Large intestine (tissue), 3 donors: ENCODE results near the gene PTPRE. TPM values are rescaled to one million over a fixed set of nuclear protein-coding genes. Genes with fewer than 3 reads are reported as not detected.
A peak's percentile ranks its signal among the peaks of the same experiment; 100 is the strongest.

Source experiments
- DNase-seq, 2 donors: peaks; one replicate each; pipeline versions ENCODE4 v3.0.0 to v3.0.0-alpha.2; 2013
- H3K27ac ChIP-seq: one replicate; pipeline ENCODE4 v1.5.1; 2013; ENCODE audit warnings: low read length
- H3K27me3 ChIP-seq: 2 replicates; pipeline ENCODE4 v1.6.1; 2013; ENCODE audit warnings: low read length; ENCODE audit not compliant: control insufficient read depth, insufficient read depth
- H3K36me3 ChIP-seq: 2 replicates; pipeline ENCODE4 v1.6.1; 2013; ENCODE audit warnings: low read length; ENCODE audit not compliant: control insufficient read depth, insufficient read depth
- H3K4me1 ChIP-seq: one replicate; pipeline ENCODE4 v1.6.1; 2013; ENCODE audit warnings: low read length; ENCODE audit not compliant: control insufficient read depth, insufficient read depth
- H3K4me3 ChIP-seq: one replicate; pipeline ENCODE4 v1.5.1; 2013; ENCODE audit warnings: low read length
- H3K9me3 ChIP-seq: one replicate; pipeline ENCODE4 v1.6.1; 2013; ENCODE audit warnings: mild to moderate bottlenecking, low read depth, low read length, moderate library complexity; ENCODE audit not compliant: control insufficient read depth
- WGBS: methylation state at CpG from one replicate; pipeline ENCODE4 v1.1.5; 2013; ENCODE audit warnings: low lambda C conversion rate; ENCODE audit not compliant: insufficient coverage; 5-methylcytosine and 5-hydroxymethylcytosine counted together
- polyA plus RNA-seq: library from polyadenylated mRNA; unstranded; fragments of 120-200 nt; gene quantifications from one replicate; pipeline ENCODE4 v1.2.1, GENCODE V29; 2013

Gene PTPRE
- polyA plus RNA-seq, 1 donor = 21.6 TPM

GRCh38 chr10:127918572-127918971 is 11.7 kb downstream of the PTPRE start:
- Histone ChIP-seq H3K4me1 (peaks cover 20% of the 10 kb centered on the region), H3K27me3 (no peaks in the 10 kb centered on the region), H3K4me3 (no peak overlapping the region), H3K9me3 (no peaks in the 10 kb centered on the region), H3K27ac (no peak overlapping the region), H3K36me3 (peaks cover 2% of the 10 kb centered on the region)
- 80% methylated on average over 2 of the region's 5 CpGs for WGBS
- no peak for DNase-seq

GRCh38 chr10:127919418-127920271 is 12.7 kb downstream of the PTPRE start:
- no peak overlapping the region for H3K27ac ChIP-seq
- peaks cover 2% of the 10 kb centered on the region for H3K36me3 ChIP-seq
- H3K27me3 ChIP-seq = no peaks in the 10 kb centered on the region
- DNase-seq = no peak
- no peak overlapping the region for H3K4me3 ChIP-seq
- peaks cover 23% of the 10 kb centered on the region for H3K4me1 ChIP-seq
- no CpG with 5 or more reads among the region's 12 CpGs for WGBS
- H3K9me3 ChIP-seq = no peaks in the 10 kb centered on the region

GRCh38 chr10:127920306-127921074 is 13.6 kb downstream of the PTPRE start:
- no peaks in the 10 kb centered on the region for H3K9me3 ChIP-seq
- no CpG with 5 or more reads among the region's 11 CpGs for WGBS
- no peak overlapping the region for H3K4me3 ChIP-seq
- DNase-seq = no peak
- H3K27me3 ChIP-seq = no peaks in the 10 kb centered on the region
- peaks cover 2% of the 10 kb centered on the region for H3K36me3 ChIP-seq
- H3K4me1 ChIP-seq = peaks cover 23% of the 10 kb centered on the region
- no peak overlapping the region for H3K27ac ChIP-seq

GRCh38 chr10:127921075-127921752 is 14.3 kb downstream of the PTPRE start:
- WGBS = no CpG with 5 or more reads among the region's 11 CpGs
- Histone ChIP-seq H3K27ac (no peak overlapping the region), H3K4me1 (peaks cover 23% of the 10 kb centered on the region)

GRCh38 chr10:127921753-127922145 is 14.8 kb downstream of the PTPRE start:
- H3K36me3 ChIP-seq = peaks cover 1% of the 10 kb centered on the region
- H3K4me1 ChIP-seq = peaks cover 23% of the 10 kb centered on the region
- H3K27me3 ChIP-seq = no peaks in the 10 kb centered on the region
- peak overlapping the region; percentile 51 for H3K27ac ChIP-seq
- no peak overlapping the region for H3K4me3 ChIP-seq
- no peaks in the 10 kb centered on the region for H3K9me3 ChIP-seq
- DNase-seq = peak in 1 of 2 donors; percentile 39
- WGBS = no CpG with 5 or more reads among the region's 2 CpGs

More at GRCh38 chr10:127921075-127921752, 14.3 kb downstream of the PTPRE start:
- DNase-seq = no peak
- H3K36me3 ChIP-seq = peaks cover 2% of the 10 kb centered on the region
- no peak overlapping the region for H3K4me3 ChIP-seq
- no peaks in the 10 kb centered on the region for H3K27me3 ChIP-seq
- no peaks in the 10 kb centered on the region for H3K9me3 ChIP-seq

GRCh38 chr10:127922206-127922605 is 15.3 kb downstream of the PTPRE start:
- H3K27me3 ChIP-seq = no peaks in the 10 kb centered on the region
- DNase-seq = no peak
- H3K9me3 ChIP-seq = peaks cover 2% of the 10 kb centered on the region
- peak overlapping the region; percentile 51 for H3K27ac ChIP-seq
- no peaks in the 10 kb centered on the region for H3K36me3 ChIP-seq
- H3K4me3 ChIP-seq = no peak overlapping the region
- no CpG with 5 or more reads among the region's 9 CpGs for WGBS
- peaks cover 23% of the 10 kb centered on the region for H3K4me1 ChIP-seq

- DNase-seq = peak; percentile 77 to 82
- no peaks in the 10 kb centered on the region for H3K36me3 ChIP-seq
- H3K9me3 ChIP-seq = peaks cover 2% of the 10 kb centered on the region
- H3K4me3 ChIP-seq = no peak overlapping the region
- WGBS = no CpG with 5 or more reads among the region's 12 CpGs
- peak overlapping the region; percentile 56 for H3K27ac ChIP-seq
- H3K27me3 ChIP-seq = no peaks in the 10 kb centered on the region
- H3K4me1 ChIP-seq = peaks cover 23% of the 10 kb centered on the region
Measured at GRCh38 chr10:127922675-127923366, 15.9 kb downstream of the PTPRE start.

- no peaks in the 10 kb centered on the region for H3K36me3 ChIP-seq
- no peak for DNase-seq
- peak overlapping the region; percentile 56 for H3K27ac ChIP-seq
- peaks cover 2% of the 10 kb centered on the region for H3K9me3 ChIP-seq
- WGBS = no CpG with 5 or more reads among the region's 1 CpG
- peaks cover 23% of the 10 kb centered on the region for H3K4me1 ChIP-seq
- H3K4me3 ChIP-seq = no peak overlapping the region
- H3K27me3 ChIP-seq = no peaks in the 10 kb centered on the region
Measured at GRCh38 chr10:127923646-127924045, 16.7 kb downstream of the PTPRE start.

GRCh38 chr10:127925471-127926207 is 18.7 kb downstream of the PTPRE start:
- Histone ChIP-seq H3K27ac (no peak overlapping the region), H3K4me1 (peaks cover 23% of the 10 kb centered on the region), H3K9me3 (peaks cover 2% of the 10 kb centered on the region), H3K36me3 (no peaks in the 10 kb centered on the region), H3K4me3 (no peak overlapping the region), H3K27me3 (no peaks in the 10 kb centered on the region)
- DNase-seq = no peak
- 0% methylated on average over 1 of the region's 6 CpGs for WGBS
